ENCODE measurements around the gene SLC15A3. TPM values are rescaled to one million over a fixed set of nuclear protein-coding genes. Genes with fewer than 3 reads are reported as not detected.
"Not testable (repeated sequence)": the region's sequence is repeated elsewhere in the genome, so short reads cannot be mapped to it uniquely, and the experiment has no call there.

SLC15A3 gene
- total RNA-seq, 1 donor from 2014 or later: 5.0 TPM

GRCh38 chr11:60974726-60975125, 22.8 kb upstream of the SLC15A3 start:
- Mint-ChIP-seq H3K4me1 (peaks cover 6% of the 10 kb centered on the region), H3K4me3 (no peak overlapping the region), H3K27ac (no peak overlapping the region), H3K27me3 (ENCODE audit: low read depth) (peaks cover 4% of the 10 kb centered on the region), H3K9me3 (no peaks in the 10 kb centered on the region), H3K36me3 (no peaks in the 10 kb centered on the region)
- no peak for DNase-seq (ENCODE audit: low spot score in 2 of 2, unreplicated experiment in 2 of 2)
- TF ChIP-seq, protein P1, sequence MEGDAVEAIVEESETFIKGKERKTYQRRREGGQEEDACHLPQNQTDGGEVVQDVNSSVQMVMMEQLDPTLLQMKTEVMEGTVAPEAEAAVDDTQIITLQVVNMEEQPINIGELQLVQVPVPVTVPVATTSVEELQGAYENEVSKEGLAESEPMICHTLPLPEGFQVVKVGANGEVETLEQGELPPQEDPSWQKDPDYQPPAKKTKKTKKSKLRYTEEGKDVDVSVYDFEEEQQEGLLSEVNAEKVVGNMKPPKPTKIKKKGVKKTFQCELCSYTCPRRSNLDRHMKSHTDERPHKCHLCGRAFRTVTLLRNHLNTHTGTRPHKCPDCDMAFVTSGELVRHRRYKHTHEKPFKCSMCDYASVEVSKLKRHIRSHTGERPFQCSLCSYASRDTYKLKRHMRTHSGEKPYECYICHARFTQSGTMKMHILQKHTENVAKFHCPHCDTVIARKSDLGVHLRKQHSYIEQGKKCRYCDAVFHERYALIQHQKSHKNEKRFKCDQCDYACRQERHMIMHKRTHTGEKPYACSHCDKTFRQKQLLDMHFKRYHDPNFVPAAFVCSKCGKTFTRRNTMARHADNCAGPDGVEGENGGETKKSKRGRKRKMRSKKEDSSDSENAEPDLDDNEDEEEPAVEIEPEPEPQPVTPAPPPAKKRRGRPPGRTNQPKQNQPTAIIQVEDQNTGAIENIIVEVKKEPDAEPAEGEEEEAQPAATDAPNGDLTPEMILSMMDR (IDR thresholded peaks at IDR 0.05; ENCODE audit: unreplicated experiment): no peak

DNA sequence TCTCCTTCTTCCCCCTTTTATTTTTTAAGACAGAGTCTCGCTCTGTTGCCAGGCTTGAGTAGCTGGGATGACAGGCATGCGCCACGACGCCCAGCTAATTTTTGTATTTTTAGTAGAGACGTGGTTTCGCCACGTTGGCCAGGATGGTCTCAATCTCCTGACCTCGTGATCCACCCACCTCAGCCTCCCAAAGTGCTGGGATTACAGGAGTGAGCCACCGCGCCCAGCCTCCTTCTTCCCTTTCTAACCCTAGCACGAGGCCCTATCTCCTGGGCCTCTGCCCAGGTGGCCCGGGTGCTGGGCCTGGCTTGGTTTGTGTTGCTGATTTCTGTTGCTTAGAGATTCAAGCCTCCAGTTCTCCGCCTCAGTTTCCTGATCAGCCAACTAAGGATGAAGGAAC, 22.3 kb upstream of the SLC15A3 start:
- not testable (repeated sequence) for H3K36me3 Mint-ChIP-seq

DNA sequence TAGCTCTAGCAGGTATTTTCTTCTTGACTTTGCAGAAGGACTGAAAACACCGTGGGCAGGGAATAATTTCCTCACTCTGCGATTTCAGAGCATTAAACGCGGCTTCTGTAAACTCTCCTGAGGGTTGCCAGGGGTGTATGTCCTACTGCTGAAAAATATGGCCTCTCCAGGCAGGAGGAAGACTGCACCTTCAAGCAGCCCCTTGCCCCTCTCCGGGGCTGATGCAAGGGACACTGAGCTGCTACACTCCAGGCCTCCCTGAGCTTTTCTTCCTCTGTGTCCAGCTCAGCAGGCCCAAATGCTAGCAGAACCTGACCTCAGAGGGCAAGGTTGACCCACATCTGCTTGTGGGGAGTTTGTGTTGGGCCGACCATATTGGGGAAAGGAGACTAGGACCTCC, 21.7 kb upstream of the SLC15A3 start:
- H3K4me1 Mint-ChIP-seq: peaks cover 6% of the 10 kb centered on the region
- no peak overlapping the region for H3K4me3 Mint-ChIP-seq
- no peaks in the 10 kb centered on the region for H3K36me3 Mint-ChIP-seq
- TF ChIP-seq, protein P1 (IDR thresholded peaks at IDR 0.05; ENCODE audit: unreplicated experiment): no peak
- peaks cover 5% of the 10 kb centered on the region for H3K9me3 Mint-ChIP-seq
- peaks cover 4% of the 10 kb centered on the region for H3K27me3 Mint-ChIP-seq (ENCODE audit: low read depth)
- no peak for DNase-seq (ENCODE audit: low spot score in 2 of 2, unreplicated experiment in 2 of 2)
- H3K27ac Mint-ChIP-seq: no peak overlapping the region

More for the DNA sequence above, 22.3 kb upstream of the SLC15A3 start:
- H3K9me3 Mint-ChIP-seq; H3K4me3 Mint-ChIP-seq; H3K4me1 Mint-ChIP-seq; H3K27me3 Mint-ChIP-seq (ENCODE audit: low read depth); DNase-seq (ENCODE audit: low spot score in 2 of 2, unreplicated experiment in 2 of 2); H3K27ac Mint-ChIP-seq: not testable (repeated sequence)

DNA sequence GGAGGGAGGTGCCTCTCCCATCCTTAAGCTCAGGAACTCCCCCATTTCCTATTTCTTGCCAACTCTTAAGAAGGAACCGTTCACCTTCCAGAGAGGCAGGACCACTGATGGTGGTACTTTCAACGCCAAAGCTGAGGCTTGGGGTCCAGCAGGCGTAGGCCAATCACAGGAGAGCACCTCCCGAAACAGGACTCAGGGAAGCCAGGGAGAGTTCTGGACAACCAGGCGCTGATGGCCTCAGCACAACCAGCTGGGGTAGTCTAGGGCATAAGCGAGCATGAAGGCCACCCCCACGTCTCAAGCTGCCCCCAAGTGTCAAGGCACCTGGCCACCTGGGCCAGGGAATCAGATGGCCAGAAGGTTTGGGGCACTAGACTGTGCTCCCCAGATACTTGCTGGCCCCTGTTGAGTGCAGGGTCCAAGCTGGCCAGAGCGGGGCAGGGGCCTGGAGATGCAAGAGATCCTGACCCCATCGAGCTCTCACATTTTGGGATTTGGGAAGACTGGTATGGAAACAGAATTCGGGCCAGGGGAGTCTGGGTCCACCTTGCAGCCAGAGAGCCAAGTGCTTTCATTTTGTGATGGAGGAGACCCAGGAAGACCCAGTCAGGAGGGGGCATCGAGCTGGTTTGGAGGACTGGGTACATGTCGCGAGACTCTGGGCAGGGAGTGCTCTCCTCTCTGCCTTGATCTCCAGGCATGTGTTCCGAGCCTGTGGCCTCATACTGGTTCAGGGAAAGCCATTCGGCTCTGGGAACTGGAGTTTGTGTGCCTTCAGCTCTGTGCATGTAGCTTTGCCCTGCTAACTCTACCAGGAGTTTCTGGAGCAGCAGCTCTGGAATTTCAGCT, 20.4 kb upstream of the SLC15A3 start:
- no peak overlapping the region for H3K27ac Mint-ChIP-seq
- H3K4me3 Mint-ChIP-seq: no peak overlapping the region
- peaks cover 2% of the 10 kb centered on the region for H3K36me3 Mint-ChIP-seq
- H3K27me3 Mint-ChIP-seq (ENCODE audit: low read depth): peaks cover 6% of the 10 kb centered on the region
- H3K4me1 Mint-ChIP-seq: peaks cover 4% of the 10 kb centered on the region
- peaks cover 14% of the 10 kb centered on the region for H3K9me3 Mint-ChIP-seq
- DNase-seq (ENCODE audit: low spot score in 2 of 2, unreplicated experiment in 2 of 2): no peak
- TF ChIP-seq, protein P1 (IDR thresholded peaks at IDR 0.05; ENCODE audit: unreplicated experiment): no peak

- TF ChIP-seq, protein P1 (IDR thresholded peaks at IDR 0.05; ENCODE audit: unreplicated experiment): no peak
- Mint-ChIP-seq H3K27ac (no peak within 1 kb of the TSS), H3K27me3 (ENCODE audit: low read depth) (peaks cover 7% of the 10 kb centered on the region), H3K36me3 (peaks cover 2% of the 10 kb centered on the region), H3K9me3 (peaks cover 15% of the 10 kb centered on the region), H3K4me1 (no peaks in the 10 kb centered on the region), H3K4me3 (no peak within 1 kb of the TSS)
- DNase-seq (ENCODE audit: low spot score in 2 of 2, unreplicated experiment in 2 of 2): no peak
Measured at GRCh38 chr11:60971520-60971919, 19.5 kb upstream of the SLC15A3 start, which contains the start of gene CD6. Gene CD6 (plus strand): TSS chr11:60971680. CDS start chr11:60971866, 186 bp downstream.

- Mint-ChIP-seq H3K36me3 (peaks cover 2% of the 10 kb centered on the region), H3K9me3 (peaks cover 15% of the 10 kb centered on the region), H3K27me3 (ENCODE audit: low read depth) (peaks cover 7% of the 10 kb centered on the region), H3K4me1 (no peaks in the 10 kb centered on the region), H3K4me3 (no peak overlapping the region), H3K27ac (no peak overlapping the region)
- no peak for DNase-seq (ENCODE audit: low spot score in 2 of 2, unreplicated experiment in 2 of 2)
- TF ChIP-seq, protein P1 (IDR thresholded peaks at IDR 0.05; ENCODE audit: unreplicated experiment): no peak
Measured at GRCh38 chr11:60970890-60971289, 18.9 kb upstream of the SLC15A3 start.
